PC-9 (cell line): Measurements from ENCODE around the gene PRLH. TPM values are rescaled to one million over a fixed set of nuclear protein-coding genes. Genes with fewer than 3 reads are reported as not detected.

Experiments
- BruUV-seq: library from RNA; stranded (reverse); fragments of 400-500 nt; replicated peaks from 2 replicates; lab custom pipeline; 2021; lab: Mats Ljungman, UMichigan
- CTCF ChIA-PET: fragments of 300-600 bp; sonication (Branson Sonifier 250); formaldehyde crosslinking; loops from one replicate; lab custom pipeline; 2022; ENCODE audit warnings: antibody characterized with exemption; lab: Charles Lee
- POLR2A ChIA-PET: fragments of 300-600 bp; sonication (Branson Sonifier 250); formaldehyde crosslinking; loops from one replicate; lab custom pipeline; 2022; ENCODE audit warnings: antibody characterized with exemption; ENCODE audit not compliant: unreplicated experiment; lab: Charles Lee
- DNase-seq, 2 experiments: peaks; one replicate each; pipeline versions ENCODE4 v3.0.0 to v3.0.0-alpha.2; 2015 to 2022; ENCODE audit warnings: mixed read lengths in 1 of 2
- H2AFZ ChIP-seq: fragments of 200-600 bp; sonication (generic); 2 replicates; pipeline ENCODE4 v1.8.1; 2017; ENCODE audit warnings: antibody characterized with exemption
- H3F3A ChIP-seq: fragments of 200-600 bp; sonication (generic); 2 replicates; pipeline ENCODE4 v1.8.1; 2017; ENCODE audit warnings: antibody characterized with exemption, mild to moderate bottlenecking, low read depth; ENCODE audit not compliant: insufficient read depth
- H3K27ac ChIP-seq: fragments of 200-600 bp; sonication (generic); 2 replicates; pipeline ENCODE4 v1.6.1; 2016; ENCODE audit warnings: mixed run types
- H3K27me3 ChIP-seq: fragments of 200-600 bp; sonication (generic); 2 replicates; pipeline ENCODE4 v1.6.1; 2016; ENCODE audit warnings: low read depth, mixed run types; ENCODE audit not compliant: insufficient read depth
- H3K36me3 ChIP-seq: fragments of 200-600 bp; sonication (generic); 2 replicates; pipeline ENCODE4 v1.6.1; 2016; ENCODE audit warnings: low read depth, mixed run types
- H3K4me1 ChIP-seq: fragments of 200-600 bp; sonication (generic); replicated peaks from 2 replicates; pipeline ENCODE4 v1.6.1; 2016; ENCODE audit warnings: mixed run types; ENCODE audit not compliant: insufficient read depth
- H3K4me2 ChIP-seq: fragments of 200-600 bp; sonication (generic); 2 replicates; pipeline ENCODE4 v1.6.1; 2017; ENCODE audit warnings: mixed run types
- H3K4me3 ChIP-seq: fragments of 200-600 bp; sonication (generic); 2 replicates; pipeline ENCODE4 v1.6.1; 2016; ENCODE audit warnings: mixed run types
- H3K79me2 ChIP-seq: fragments of 200-600 bp; sonication (generic); 2 replicates; pipeline ENCODE4 v1.6.1; 2017; ENCODE audit warnings: low read depth, mixed run types
- H3K9me2 ChIP-seq: fragments of 200-600 bp; sonication (generic); 2 replicates; pipeline ENCODE4 v1.8.1; 2017; ENCODE audit warnings: mild to moderate bottlenecking; ENCODE audit not compliant: insufficient read depth
- H3K9me3 ChIP-seq: fragments of 200-600 bp; sonication (generic); 2 replicates; pipeline ENCODE4 v1.8.1; 2016; ENCODE audit warnings: low read depth; ENCODE audit not compliant: insufficient read depth
- H4K20me1 ChIP-seq: fragments of 200-600 bp; sonication (generic); 2 replicates; pipeline ENCODE4 v1.8.1; 2017; ENCODE audit not compliant: insufficient read depth
- CTCF ChIP-seq: fragments of 200-600 bp; sonication (generic); conservative IDR thresholded peaks from 2 replicates; pipeline ENCODE4 v1.6.1; 2017; ENCODE audit warnings: mixed run types, antibody characterized with exemption, mild to moderate bottlenecking, moderate library complexity
- EZH2 ChIP-seq: fragments of 200-600 bp; sonication (generic); IDR thresholded peaks from 2 replicates; pipeline ENCODE4 v1.8.0; 2017; ENCODE audit warnings: antibody characterized with exemption, low read depth
- intact Hi-C: fragments of 100-400 bp; cut with micrococcal nuclease; formaldehyde crosslinking; loops from one replicate; pipeline ENCODE4 v1.10.0; 2022; ENCODE audit not compliant: unreplicated experiment
- total RNA-seq: library from RNA; stranded (reverse); gene quantifications from 2 replicates; pipeline ENCODE4 v1.2.3, GENCODE V29; 2021

Gene PRLH
- total RNA-seq, 1 experiment from 2014 or later = not detected

GRCh38 chr2:237600205-237600846 lies 34.0 kb downstream of the PRLH start:
- H3K4me3 ChIP-seq = no peak overlapping the region
- ChIA-PET POLR2A (no interaction called here), CTCF (no interaction called here)
- H3K36me3 ChIP-seq = no peaks in the 10 kb centered on the region
- BruUV-seq = no TSS peak
- no peaks in the 10 kb centered on the region; the same call in 1 of the 2 replicates for H3F3A ChIP-seq
- no peak overlapping the region for H2AFZ ChIP-seq
- H3K9me3 ChIP-seq = no peaks in the 10 kb centered on the region
- no peak for TF ChIP-seq EZH2
- TF ChIP-seq CTCF = no peak
- H3K27me3 ChIP-seq = no peaks in the 10 kb centered on the region
- no peaks in the 10 kb centered on the region for H3K79me2 ChIP-seq
- intact Hi-C loops = no loop called here
- no peak overlapping the region for H3K4me2 ChIP-seq
- H3K27ac ChIP-seq = no peak overlapping the region
- no peaks in the 10 kb centered on the region for H3K9me2 ChIP-seq
- H3K4me1 ChIP-seq = no peaks in the 10 kb centered on the region
- H4K20me1 ChIP-seq = no peaks in the 10 kb centered on the region
- no peak for DNase-seq

DNA sequence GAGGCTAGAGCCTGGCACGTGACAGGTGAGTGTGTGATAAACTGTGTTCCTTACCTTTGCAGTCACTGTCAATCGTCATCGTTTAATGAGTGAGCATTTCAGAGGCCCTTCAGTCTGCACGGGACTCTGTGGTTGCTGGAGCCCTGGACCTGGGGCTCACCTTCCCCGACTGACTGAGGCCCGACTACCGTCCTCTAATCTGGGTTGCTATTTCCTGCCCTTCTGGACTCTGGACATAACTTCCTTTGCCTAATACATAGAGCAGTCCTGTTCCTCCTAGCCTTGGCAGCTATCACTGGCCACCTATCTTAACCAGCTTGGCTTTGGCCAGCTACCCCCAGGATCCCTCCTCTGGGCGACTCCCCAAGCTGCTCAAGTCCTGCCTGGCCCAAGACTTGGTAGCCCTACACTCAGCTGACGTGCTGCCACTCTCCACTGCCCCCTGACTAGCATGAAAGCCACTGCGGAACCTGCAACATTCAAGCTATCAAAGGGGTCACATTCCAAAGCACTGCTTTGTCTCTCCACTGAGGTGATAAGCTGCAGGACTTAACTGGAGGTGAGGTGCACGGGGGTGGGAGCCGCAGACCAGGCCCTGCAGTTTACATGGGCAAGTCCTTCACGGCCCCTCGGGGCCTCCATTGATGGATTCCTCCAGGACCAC lies 35.2 kb downstream of the PRLH start:
- Histone ChIP-seq H3K9me2 (no peaks in the 10 kb centered on the region), H3K4me2 (no peak overlapping the region), H3K4me3 (no peak overlapping the region), H3K4me1 (no peaks in the 10 kb centered on the region), H3K9me3 (no peaks in the 10 kb centered on the region), H2AFZ (no peak overlapping the region), H3K36me3 (no peaks in the 10 kb centered on the region), H3F3A (no peaks in the 10 kb centered on the region; the same call in 1 of the 2 replicates), H4K20me1 (no peaks in the 10 kb centered on the region), H3K27ac (no peak overlapping the region), H3K79me2 (no peaks in the 10 kb centered on the region), H3K27me3 (no peaks in the 10 kb centered on the region)
- CTCF ChIA-PET = no interaction called here
- POLR2A ChIA-PET = interaction anchor here (0.6 kb wide), 1 partner anchor 113 kb away, joined by 3 read pairs; no protein-coding TSS in a partner anchor
- BruUV-seq = no TSS peak
- intact Hi-C loops = no loop called here
- TF ChIP-seq EZH2 (no peak), CTCF (no peak)
- DNase-seq = no peak

DNA sequence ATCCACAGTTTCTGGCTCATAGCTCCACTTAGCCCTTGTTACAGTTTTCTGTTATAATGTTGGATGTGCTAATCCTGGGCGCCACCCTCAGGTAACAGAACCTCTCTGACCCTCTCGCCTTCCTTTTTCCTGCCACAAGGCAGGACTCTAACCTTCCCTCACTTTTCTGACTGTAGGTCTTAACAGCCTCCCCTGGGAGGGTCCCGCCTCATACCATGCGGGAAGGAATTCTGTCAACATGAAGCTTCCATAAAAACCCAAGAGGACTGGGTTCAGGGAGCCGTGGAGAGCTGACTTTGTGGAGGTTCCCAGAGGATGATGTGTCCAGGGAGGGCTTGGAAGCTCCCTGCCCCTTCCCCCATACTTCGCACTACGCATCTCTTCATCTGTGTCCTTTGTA lies 36.0 kb downstream of the PRLH start:
- intact Hi-C loops = no loop called here
- H3K4me3 ChIP-seq = no peak overlapping the region

More for the DNA sequence above, 36.0 kb downstream of the PRLH start:
- CTCF ChIA-PET = interaction anchor here (0.6 kb wide), 1 partner anchor 882 kb away, joined by 3 read pairs; no protein-coding TSS in a partner anchor
- Histone ChIP-seq H3K36me3 (no peaks in the 10 kb centered on the region), H3K27me3 (no peaks in the 10 kb centered on the region), H3K27ac (no peak overlapping the region), H3K4me2 (no peak overlapping the region), H3F3A (no peaks in the 10 kb centered on the region; the same call in 1 of the 2 replicates), H3K9me2 (no peaks in the 10 kb centered on the region), H4K20me1 (no peaks in the 10 kb centered on the region), H3K4me1 (no peaks in the 10 kb centered on the region), H3K79me2 (no peaks in the 10 kb centered on the region), H3K9me3 (no peaks in the 10 kb centered on the region), H2AFZ (no peak overlapping the region)
- POLR2A ChIA-PET = interaction anchor here (0.7 kb wide), 1 partner anchor 113 kb away, joined by 8 read pairs; no protein-coding TSS in a partner anchor
- no peak for TF ChIP-seq CTCF
- TF ChIP-seq EZH2 = no peak
- no TSS peak for BruUV-seq
- no peak for DNase-seq
